CMK (cell line): ENCODE data around the gene PPM1L.

Experiments
- DNase-seq: peaks from one replicate; pipeline ENCODE4 v3.0.0-alpha.2; 2010; ENCODE audit warnings: low read depth

The PPM1L gene

DNA sequence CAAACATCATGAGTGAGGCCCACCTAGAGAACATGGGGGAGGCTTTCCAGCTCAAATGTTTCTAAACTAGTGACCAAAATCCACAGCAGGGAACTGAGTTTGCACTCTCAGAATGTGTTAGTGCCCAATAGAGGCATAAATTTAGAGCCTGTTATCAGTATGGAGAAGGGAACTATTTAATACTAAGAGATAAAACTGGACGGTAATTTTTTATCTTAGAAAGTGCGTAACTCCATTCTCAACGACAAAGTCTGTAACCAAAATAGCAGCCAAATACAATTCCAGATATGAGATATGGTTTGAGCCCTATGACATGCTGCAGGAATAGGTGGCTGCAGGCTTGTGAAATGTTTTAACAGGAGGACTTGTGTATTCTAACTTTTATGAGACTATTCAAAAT lies 345.6 kb downstream of the PPM1L start:
- DNase-seq = no peak

DNA sequence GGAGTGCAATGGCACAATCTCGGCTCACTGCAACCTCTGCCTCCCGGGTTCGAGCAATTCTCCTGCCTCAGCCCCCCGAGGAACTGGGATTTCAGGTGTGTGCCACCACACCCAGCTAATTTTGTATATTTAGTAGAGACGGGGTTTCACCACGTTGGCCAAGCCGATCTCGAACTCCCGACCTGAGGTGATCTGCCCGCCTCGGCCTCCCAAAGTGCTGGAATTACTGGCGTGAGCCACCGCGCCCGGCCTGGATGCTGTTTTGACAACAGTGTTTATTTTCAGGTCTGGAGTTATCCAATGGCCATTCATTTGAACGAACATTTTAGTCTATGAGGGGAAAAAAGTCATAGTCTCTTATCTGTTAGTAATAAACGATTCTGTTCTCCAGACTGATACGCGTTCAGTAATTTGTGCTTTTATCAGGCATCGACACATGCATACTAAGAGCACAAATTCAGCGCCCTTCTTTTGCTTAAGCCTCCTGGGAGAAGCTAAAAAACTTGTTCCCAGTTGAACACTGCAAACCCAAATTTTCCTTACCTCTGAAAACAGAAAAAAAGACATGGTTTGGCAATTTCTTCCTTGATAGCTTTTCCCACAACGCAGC lies 347.9 kb downstream of the PPM1L start:
- no peak for DNase-seq

DNA sequence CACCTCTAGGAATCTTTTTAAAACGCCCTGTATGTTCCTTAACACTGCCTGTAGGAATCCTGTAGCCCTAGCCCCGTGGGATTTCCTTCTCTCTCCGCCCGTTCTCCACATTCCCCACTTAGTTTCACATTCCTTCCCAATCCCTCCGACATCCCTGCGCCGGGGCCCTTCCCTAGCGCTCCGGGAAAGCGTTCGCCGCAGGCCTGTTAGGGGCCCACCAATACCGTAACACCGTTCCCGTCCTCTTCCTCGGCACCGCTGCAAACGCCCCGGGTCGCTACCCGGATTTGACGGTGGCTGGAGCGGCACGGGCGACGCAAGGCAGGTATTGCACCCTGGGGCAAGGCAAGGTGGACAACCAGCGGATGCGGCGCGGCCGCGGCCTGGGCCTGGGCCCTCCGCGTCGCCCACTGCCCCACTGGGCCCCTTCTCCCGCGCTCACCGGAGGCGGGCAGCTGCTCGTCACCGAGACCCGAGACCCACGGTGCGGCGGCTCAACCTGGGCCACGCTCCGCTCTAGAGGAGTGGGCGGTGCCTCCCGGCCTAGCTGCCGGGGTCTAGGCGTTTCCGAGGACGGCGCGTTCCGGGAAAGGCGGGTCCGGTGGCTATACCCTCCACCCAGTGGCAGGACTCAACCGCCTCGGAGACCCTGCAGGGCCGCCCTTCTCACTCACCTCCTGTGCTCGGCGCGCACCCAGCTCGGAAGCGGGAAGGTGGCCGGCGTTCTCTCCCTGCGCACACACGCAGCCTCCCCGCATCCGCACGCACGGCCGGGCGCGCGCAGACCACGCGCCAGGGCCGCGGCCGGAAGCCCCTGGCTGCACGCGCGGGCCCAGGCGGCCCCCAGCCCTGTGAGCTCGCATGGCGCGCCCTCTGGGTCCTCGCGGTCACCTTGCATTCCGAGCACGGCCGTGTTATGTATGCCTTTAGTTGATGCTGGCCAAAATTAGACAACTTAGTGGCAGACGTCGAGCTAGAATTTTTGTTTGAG lies 348.8 kb downstream of the PPM1L start, which contains the start of gene B3GALNT1:
Gene B3GALNT1 (minus strand): TSS at position 789 of the 991 bp plus-strand sequence. CDS start 18,595 bp downstream, outside the sequence.
- DNase-seq = no peak

DNA sequence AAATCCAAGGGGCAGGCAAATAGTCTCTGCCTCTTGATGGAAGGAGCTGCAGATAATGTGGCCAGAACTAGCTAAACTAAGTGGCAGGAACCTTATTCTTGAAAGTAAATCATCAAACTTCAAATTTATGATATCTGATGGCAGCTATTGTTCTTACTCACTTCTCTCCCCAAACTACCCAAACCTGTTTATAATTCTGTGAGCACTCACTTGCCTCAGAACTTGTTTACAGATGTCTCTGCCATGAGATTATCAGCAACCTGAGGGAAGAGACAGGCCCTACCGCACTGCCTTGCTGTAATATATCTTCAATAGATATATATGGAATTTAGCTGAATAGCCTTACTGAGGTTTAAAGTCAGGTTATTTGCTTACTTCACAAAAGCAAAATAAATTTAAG lies 351.3 kb downstream of the PPM1L start:
- no peak for DNase-seq

DNA sequence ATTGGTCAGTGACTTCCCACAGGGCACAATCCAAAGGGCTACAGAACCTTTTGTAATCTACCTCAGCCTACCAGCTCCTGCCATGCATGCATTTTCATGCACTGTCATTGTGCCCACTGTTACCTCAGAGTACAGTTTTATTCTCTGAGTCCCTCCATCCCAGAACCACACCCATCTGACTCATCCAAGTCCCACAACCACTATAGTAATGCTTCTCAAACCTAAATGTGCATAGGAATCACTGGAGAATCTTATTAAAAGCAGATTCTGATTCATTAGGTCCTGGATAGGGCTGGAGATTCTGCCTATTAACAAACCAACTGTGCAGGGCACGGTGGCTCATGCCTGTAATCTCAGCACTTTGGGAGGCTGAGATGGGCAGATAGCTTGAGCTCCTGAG lies 352.8 kb downstream of the PPM1L start:
- DNase-seq = no peak

DNA sequence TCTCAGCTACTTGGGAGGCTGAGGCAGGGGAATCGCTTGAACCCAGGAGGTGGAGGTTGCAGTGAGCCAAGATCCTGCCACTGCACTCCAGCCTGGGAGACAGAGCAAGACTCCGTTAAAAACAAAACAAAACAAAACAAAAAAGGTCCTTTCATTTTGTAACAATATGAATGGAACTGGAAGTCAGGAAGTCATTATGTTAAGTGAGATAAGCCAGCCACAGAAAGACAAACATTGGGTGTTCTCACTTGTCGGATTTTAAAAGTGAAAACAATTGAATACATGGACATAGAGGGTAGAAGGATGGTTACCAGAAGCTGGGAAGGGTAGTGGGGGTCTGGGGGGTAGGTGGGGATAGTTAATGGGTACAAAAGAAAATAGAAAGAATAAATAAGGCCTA lies 361.6 kb downstream of the PPM1L start:
- peak; percentile 15 for DNase-seq

DNA sequence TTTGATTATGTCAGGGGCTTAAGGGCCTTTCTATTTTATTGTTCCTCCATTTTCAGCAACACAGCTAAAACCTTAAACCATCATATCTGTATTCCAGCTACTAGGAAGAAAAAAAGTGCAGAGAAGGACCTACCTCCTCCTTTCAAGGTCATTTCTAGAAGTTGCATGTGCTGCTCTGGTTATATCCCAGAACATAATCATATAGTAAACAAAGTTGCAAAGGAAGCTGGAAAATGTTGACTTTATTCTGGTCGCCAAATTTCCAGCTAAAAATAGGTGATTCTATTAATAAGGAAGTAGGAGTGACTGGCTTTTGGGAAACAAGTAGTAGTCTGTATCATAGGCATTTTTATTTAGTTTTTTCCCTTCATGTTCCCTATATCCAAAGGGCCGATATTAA lies 370.5 kb downstream of the PPM1L start:
- no peak for DNase-seq
